OCI-LY7 (cell line): ENCODE measurements around the gene LRCOL1. TPM values are rescaled to one million over a fixed set of nuclear protein-coding genes. Genes with fewer than 3 reads are reported as not detected.

Experiments used
- BruUV-seq: library from RNA; stranded (reverse); fragments of 400-500 nt; replicated peaks from 2 replicates; lab custom pipeline; 2021; lab: Mats Ljungman, UMichigan
- CTCF ChIA-PET: fragments of 300-600 bp; sonication (Branson Sonifier 250); formaldehyde crosslinking; loops from one replicate; lab custom pipeline; 2022; ENCODE audit warnings: antibody characterized with exemption; ENCODE audit not compliant: unreplicated experiment; lab: Charles Lee
- POLR2A ChIA-PET: fragments of 300-600 bp; sonication (Branson Sonifier 250); formaldehyde crosslinking; loops from one replicate; lab custom pipeline; 2022; ENCODE audit warnings: antibody characterized with exemption; lab: Charles Lee
- DNase-seq: peaks from one replicate; pipeline ENCODE4 v3.0.0-alpha.2; 2015; ENCODE audit warnings: low spot score
- H2AFZ ChIP-seq: fragments of 200-600 bp; sonication (generic), shearing (Covaris generic); 2 replicates; pipeline ENCODE4 v1.6.1; 2014; ENCODE audit warnings: mild to moderate bottlenecking, antibody characterized with exemption, low read length, moderate library complexity
- H3K27ac ChIP-seq: fragments of 200-600 bp; sonication (generic); 2 replicates; pipeline ENCODE4 v1.5.1; 2014; ENCODE audit warnings: mixed run types, low read depth, mild to moderate bottlenecking, moderate library complexity, low read length, inconsistent platforms; ENCODE audit not compliant: poor library complexity, severe bottlenecking
- H3K36me3 ChIP-seq: fragments of 200-600 bp; sonication (generic); 2 replicates; pipeline ENCODE4 v1.6.1; 2014; ENCODE audit warnings: mild to moderate bottlenecking, antibody characterized with exemption, low read length, moderate library complexity, mixed read lengths; ENCODE audit not compliant: insufficient read depth
- H3K4me1 ChIP-seq: fragments of 200-600 bp; sonication (generic); 2 replicates; pipeline ENCODE4 v1.5.1; 2014; ENCODE audit warnings: mild to moderate bottlenecking, low read length; ENCODE audit not compliant: insufficient read depth, poor library complexity, severe bottlenecking
- H3K4me2 ChIP-seq: fragments of 200-600 bp; sonication (generic); 2 replicates; pipeline ENCODE4 v1.6.1; 2014; ENCODE audit warnings: mild to moderate bottlenecking, low read length
- H3K4me3 ChIP-seq: fragments of 200-600 bp; sonication (generic); 2 replicates; pipeline ENCODE4 v1.5.1; 2014; ENCODE audit warnings: mild to moderate bottlenecking, low read depth, low read length; ENCODE audit not compliant: poor library complexity, severe bottlenecking
- H3K79me2 ChIP-seq: fragments of 200-600 bp; sonication (generic); 2 replicates; pipeline ENCODE4 v1.6.1; 2016; ENCODE audit warnings: low read depth, mild to moderate bottlenecking, low read length, moderate library complexity, mixed read lengths; ENCODE audit not compliant: insufficient read depth
- H3K9me2 ChIP-seq: fragments of 200-600 bp; sonication (generic); 2 replicates; pipeline ENCODE4 v1.6.1; 2016; ENCODE audit warnings: mild to moderate bottlenecking, low read length, mixed read lengths; ENCODE audit not compliant: insufficient read depth
- H3K9me3 ChIP-seq: fragments of 200-600 bp; sonication (generic); 2 replicates; pipeline ENCODE4 v1.6.1; 2014; ENCODE audit warnings: mild to moderate bottlenecking, mixed run types, low read length, mixed read lengths
- H4K20me1 ChIP-seq: fragments of 200-600 bp; sonication (generic); 2 replicates; pipeline ENCODE4 v1.6.1; 2014; ENCODE audit warnings: mild to moderate bottlenecking, antibody characterized with exemption, low read length, moderate library complexity, mixed read lengths; ENCODE audit not compliant: insufficient read depth
- CTCF ChIP-seq: fragments of 200-600 bp; sonication (generic); conservative IDR thresholded peaks from 2 replicates; pipeline ENCODE4 v1.5.1; 2014; ENCODE audit warnings: mild to moderate bottlenecking, antibody characterized with exemption, low read length, moderate library complexity, mixed read lengths
- EZH2phosphoT487 ChIP-seq: fragments of 200-600 bp; sonication (generic); IDR thresholded peaks from 2 replicates; pipeline ENCODE4 v1.6.1; 2018; ENCODE audit warnings: low read depth, borderline replicate concordance, mild to moderate bottlenecking, mixed run types, antibody characterized with exemption, low read length, moderate library complexity, mixed read lengths
- intact Hi-C: fragments of 100-400 bp; cut with micrococcal nuclease; formaldehyde crosslinking; loops from one replicate; pipeline ENCODE4 v1.10.0; 2022; ENCODE audit not compliant: unreplicated experiment
- total RNA-seq, 2 experiments: library from RNA; depleted of rRNA in 1 of 2; stranded (reverse); fragments of >200 nt in 1 of 2; shearing (Covaris generic) in 1 of 2; gene quantifications; 2 replicates each; pipeline ENCODE4 v1.2.3, GENCODE V29; 2014 to 2022

LRCOL1 gene
- total RNA-seq, 2 experiments from 2014 or later = not detected

DNA sequence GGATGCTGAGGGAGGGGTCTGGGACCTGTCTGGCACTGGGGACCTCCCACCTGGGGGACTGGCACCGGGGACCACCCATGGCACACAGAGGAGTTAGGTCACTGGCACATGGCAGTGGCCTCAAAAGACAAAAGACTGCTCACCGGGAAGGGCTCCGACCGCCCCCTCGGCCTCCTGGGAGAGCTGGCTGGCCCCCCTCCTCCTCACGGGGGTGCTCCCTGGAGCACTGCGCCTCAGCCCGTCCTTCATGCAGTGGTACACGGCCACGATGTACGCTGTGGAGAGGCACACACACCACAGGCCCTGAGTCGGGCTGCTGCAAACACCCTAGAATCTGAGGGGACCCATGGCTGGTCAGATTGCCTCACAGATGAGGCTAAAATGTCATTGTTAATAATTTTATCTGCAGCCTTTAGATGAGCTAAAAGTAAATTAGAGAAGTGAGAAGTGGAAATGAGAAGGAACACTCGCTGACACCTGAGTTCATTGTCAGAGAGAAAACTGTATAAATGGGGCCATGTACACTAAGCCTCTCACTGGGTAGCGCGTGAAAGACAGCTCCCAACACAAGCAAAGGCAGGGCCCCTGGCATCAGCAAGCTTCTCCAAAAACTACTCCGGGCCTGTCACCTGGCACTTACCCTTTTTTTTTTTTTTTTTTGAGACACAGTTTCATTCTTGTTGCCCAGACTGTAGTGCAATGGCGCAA, 22.3 kb upstream of the LRCOL1 start:
- DNase-seq = peak; percentile 89
- Histone ChIP-seq H2AFZ (no peak overlapping the region), H3K4me1 (peaks cover 62% of the 10 kb centered on the region), H3K27ac (peak overlapping the region; percentile 100), H3K9me3 (no peaks in the 10 kb centered on the region), H3K4me2 (peak overlapping the region; percentile 63), H4K20me1 (no peaks in the 10 kb centered on the region), H3K4me3 (peak overlapping the region; percentile 20), H3K9me2 (no peaks in the 10 kb centered on the region), H3K36me3 (peaks cover 91% of the 10 kb centered on the region), H3K79me2 (no peaks in the 10 kb centered on the region)
- CTCF ChIA-PET = interaction anchor here (0.6 to 1.4 kb wide), 3 partner anchors 12 to 23 kb away, joined by 3 read pairs; no protein-coding TSS in a partner anchor
- intact Hi-C loops = loop anchor here (1.0 to 2.0 kb wide), 4 partner anchors 18 to 187 kb away; no protein-coding TSS in a partner anchor
- POLR2A ChIA-PET = interaction anchor here (0.6 to 2.9 kb wide), 10 partner anchors 11 to 406 kb away, joined by 3 to 20 read pairs (median 3); no protein-coding TSS in a partner anchor
- no TSS peak for BruUV-seq
- TF ChIP-seq EZH2phosphoT487 = no peak
- TF ChIP-seq CTCF = no peak

DNA sequence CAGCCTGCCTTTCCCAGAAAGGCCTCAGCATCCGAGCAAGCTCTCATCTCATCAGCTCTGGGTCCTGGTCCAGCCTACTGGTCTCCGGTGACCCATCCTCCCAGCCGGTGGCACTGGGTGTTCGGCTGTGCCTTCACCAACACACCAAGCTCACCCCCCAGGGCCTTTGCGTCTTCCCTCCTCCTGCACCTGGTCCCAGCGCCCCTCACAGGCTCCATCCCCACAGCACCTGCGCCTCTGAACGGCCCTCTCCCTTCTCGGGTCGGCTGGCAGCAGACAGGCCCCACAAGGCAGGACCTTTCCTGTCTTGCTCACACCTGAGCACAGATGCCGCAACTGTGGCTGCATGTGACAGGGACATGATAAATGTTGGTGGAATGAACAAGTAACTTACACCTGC, 21.3 kb upstream of the LRCOL1 start:
- BruUV-seq = TSS peak; percentile 19
- CTCF ChIA-PET = interaction anchor here (0.5 to 0.6 kb wide), 2 partner anchors 19 to 114 kb away, joined by 4 to 5 read pairs; no protein-coding TSS in a partner anchor
- peaks cover 54% of the 10 kb centered on the region for H3K4me1 ChIP-seq
- intact Hi-C loops = loop anchor here (2.0 kb wide), 2 partner anchors 17 to 139 kb away; no protein-coding TSS in a partner anchor
- H3K79me2 ChIP-seq = no peaks in the 10 kb centered on the region
- H3K9me2 ChIP-seq = no peaks in the 10 kb centered on the region
- no peak for TF ChIP-seq EZH2phosphoT487
- no peak for TF ChIP-seq CTCF
- H3K27ac ChIP-seq = peak overlapping the region; percentile 100
- H4K20me1 ChIP-seq = no peaks in the 10 kb centered on the region
- H3K4me3 ChIP-seq = no peak overlapping the region
- H3K4me2 ChIP-seq = peak overlapping the region; percentile 63
- H3K36me3 ChIP-seq = peaks cover 89% of the 10 kb centered on the region
- POLR2A ChIA-PET = interaction anchor here (1.2 to 2.9 kb wide), 2 partner anchors 10 to 23 kb away, joined by 3 to 20 read pairs; no protein-coding TSS in a partner anchor
- DNase-seq = peak; percentile 19
- H2AFZ ChIP-seq = no peak overlapping the region
- H3K9me3 ChIP-seq = no peaks in the 10 kb centered on the region

- Histone ChIP-seq H4K20me1 (no peaks in the 10 kb centered on the region), H3K9me2 (no peaks in the 10 kb centered on the region), H3K4me3 (no peak overlapping the region), H3K36me3 (peaks cover 88% of the 10 kb centered on the region), H3K27ac (no peak overlapping the region), H3K4me1 (peaks cover 51% of the 10 kb centered on the region), H3K79me2 (no peaks in the 10 kb centered on the region), H2AFZ (no peak overlapping the region), H3K4me2 (no peak overlapping the region), H3K9me3 (no peaks in the 10 kb centered on the region)
- CTCF ChIA-PET = no interaction called here
- POLR2A ChIA-PET = interaction anchor here (2.9 kb wide), 1 partner anchor 9 kb away, joined by 20 read pairs; no protein-coding TSS in a partner anchor
- no peak for DNase-seq
- TF ChIP-seq CTCF (no peak), EZH2phosphoT487 (no peak)
- intact Hi-C loops = no loop called here
- no TSS peak for BruUV-seq
Measured at GRCh38 chr12:132630672-132631071, 20.3 kb upstream of the LRCOL1 start.
